Kidney (tissue), 14 donors: ENCODE data around the gene GRID1. TPM values are rescaled to one million over a fixed set of nuclear protein-coding genes. Genes with fewer than 3 reads are reported as not detected.

Source experiments
- DNase-seq, 5 donors: peaks; one replicate each; pipeline ENCODE4 v3.0.0-alpha.2; 2013 to 2020
- FAIRE-seq: peaks from 2 replicates; lab custom pipeline; 2012; peaks lifted over from hg19 to GRCh38; lab: Jason Lieb, UNC
- H3K27ac ChIP-seq, 2 donors: one replicate each; pipeline ENCODE4 v1.7.0; 2013; ENCODE audit warnings: low read depth in 2 of 2, low read length in 2 of 2, inconsistent platforms in 1 of 2
- H3K27me3 ChIP-seq: one replicate; pipeline ENCODE4 v1.7.1; 2013; ENCODE audit warnings: low read length, inconsistent platforms; ENCODE audit not compliant: control insufficient read depth, insufficient read depth
- H3K36me3 ChIP-seq, 3 donors: one replicate each; pipeline versions ENCODE4 v1.7.0 to v1.7.1; 2013; ENCODE audit warnings: low read length in 3 of 3, control low read depth in 1 of 3, inconsistent platforms in 1 of 3; ENCODE audit not compliant: insufficient read depth in 3 of 3, control insufficient read depth in 2 of 3
- H3K4me1 ChIP-seq, 3 donors: one replicate each; pipeline versions ENCODE4 v1.7.0 to v1.7.1; 2013; ENCODE audit warnings: low read length in 3 of 3, inconsistent platforms in 1 of 3, low read depth in 1 of 3; ENCODE audit not compliant: control insufficient read depth in 2 of 3, insufficient read depth in 2 of 3
- H3K4me3 ChIP-seq, 3 donors: one replicate each; pipeline versions ENCODE4 v1.7.0 to v1.8.1; 2013; ENCODE audit warnings: low read length in 3 of 3, control low read depth in 1 of 3, inconsistent platforms in 1 of 3
- H3K9ac ChIP-seq, 3 donors: one replicate each; pipeline versions ENCODE4 v1.7.0 to v1.7.1; 2013; ENCODE audit warnings: low read length in 3 of 3, control low read depth in 1 of 3, inconsistent platforms in 1 of 3
- H3K9me3 ChIP-seq, 3 donors: one replicate each; pipeline versions ENCODE4 v1.7.0 to v1.7.1; 2013; ENCODE audit warnings: low read length in 3 of 3, control low read depth in 1 of 3, inconsistent platforms in 1 of 3; ENCODE audit not compliant: control insufficient read depth in 2 of 3, insufficient read depth in 1 of 3
- intact Hi-C: fragments of 100-400 bp; cut with DNase I; formaldehyde crosslinking; loops from one replicate; pipeline ENCODE4 v1.11.1; 2022
- polyA plus RNA-seq: library from polyadenylated mRNA; stranded (reverse); fragments of 350-450 nt; fragmentation: Illumina TruSeq; extraction: RNeasy Lipid Tissue Mini Kit (QIAGEN cat#74804); gene quantifications from one replicate; pipeline ENCODE4 v1.2.3, GENCODE V29; 2014; ENCODE audit warnings: low read depth, low replicate concordance; ENCODE audit not compliant: insufficient read depth
- total RNA-seq: library from RNA; stranded (reverse); fragmentation: NEBNext Ultra II Directional; extraction: Animal tissue kit (Norgen Biotek cat#: 25700); gene quantifications from one replicate; pipeline ENCODE4 v1.2.1, GENCODE V29; 2021
- TF ChIP-seq, protein P1 (sequence below): IDR thresholded peaks from 3 replicates; pipeline ENCODE4 v1.5.1; 2012; ENCODE audit warnings: mild to moderate bottlenecking, moderate library complexity, borderline replicate concordance; ENCODE audit not compliant: insufficient read depth; ENCODE audit errors: extremely low read depth
- donor health status: control.
- donor health status: control.
- donor health status: control.
- donor health status: control.
- donor health status: control.
- donor health status: DM: yes; HTN: yes; CAD: no.
- donor health status: Normal renal cell carcinoma (clear cell type).

The GRID1 gene
- total and polyA plus RNA-seq, 2 donors from 2014 or later, result 0.37 to 1.4 TPM

DNA sequence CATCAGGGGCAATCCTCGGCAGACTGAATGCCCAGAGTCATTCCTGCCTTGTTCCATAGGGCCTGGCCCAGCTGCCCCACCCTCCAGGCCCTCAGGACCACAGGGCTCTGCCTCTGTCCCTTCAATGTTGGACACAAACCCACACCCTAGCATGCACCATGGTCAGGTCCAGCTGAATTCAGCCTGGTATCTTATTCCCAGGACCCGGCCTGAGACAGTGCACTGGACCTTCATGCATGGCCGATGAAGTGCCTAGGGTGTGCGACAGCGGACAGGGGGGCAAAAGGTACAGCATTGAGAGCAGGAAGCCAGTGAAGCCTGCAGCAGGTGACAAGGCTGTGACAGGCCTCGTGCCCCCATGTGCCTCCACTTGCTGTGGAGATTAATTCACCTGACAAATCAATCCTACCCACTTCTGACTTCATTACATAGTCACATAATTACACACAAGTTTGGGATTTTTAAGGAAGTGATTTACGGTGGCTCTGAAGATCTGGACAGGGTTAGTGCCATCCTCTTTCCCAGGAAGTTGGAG, 261.9 kb downstream of the GRID1 start:
- TF ChIP-seq, protein P1, sequence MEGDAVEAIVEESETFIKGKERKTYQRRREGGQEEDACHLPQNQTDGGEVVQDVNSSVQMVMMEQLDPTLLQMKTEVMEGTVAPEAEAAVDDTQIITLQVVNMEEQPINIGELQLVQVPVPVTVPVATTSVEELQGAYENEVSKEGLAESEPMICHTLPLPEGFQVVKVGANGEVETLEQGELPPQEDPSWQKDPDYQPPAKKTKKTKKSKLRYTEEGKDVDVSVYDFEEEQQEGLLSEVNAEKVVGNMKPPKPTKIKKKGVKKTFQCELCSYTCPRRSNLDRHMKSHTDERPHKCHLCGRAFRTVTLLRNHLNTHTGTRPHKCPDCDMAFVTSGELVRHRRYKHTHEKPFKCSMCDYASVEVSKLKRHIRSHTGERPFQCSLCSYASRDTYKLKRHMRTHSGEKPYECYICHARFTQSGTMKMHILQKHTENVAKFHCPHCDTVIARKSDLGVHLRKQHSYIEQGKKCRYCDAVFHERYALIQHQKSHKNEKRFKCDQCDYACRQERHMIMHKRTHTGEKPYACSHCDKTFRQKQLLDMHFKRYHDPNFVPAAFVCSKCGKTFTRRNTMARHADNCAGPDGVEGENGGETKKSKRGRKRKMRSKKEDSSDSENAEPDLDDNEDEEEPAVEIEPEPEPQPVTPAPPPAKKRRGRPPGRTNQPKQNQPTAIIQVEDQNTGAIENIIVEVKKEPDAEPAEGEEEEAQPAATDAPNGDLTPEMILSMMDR, result no peak
- H3K27me3 ChIP-seq, result no peaks in the 10 kb centered on the region
- FAIRE-seq, result no peak

DNA sequence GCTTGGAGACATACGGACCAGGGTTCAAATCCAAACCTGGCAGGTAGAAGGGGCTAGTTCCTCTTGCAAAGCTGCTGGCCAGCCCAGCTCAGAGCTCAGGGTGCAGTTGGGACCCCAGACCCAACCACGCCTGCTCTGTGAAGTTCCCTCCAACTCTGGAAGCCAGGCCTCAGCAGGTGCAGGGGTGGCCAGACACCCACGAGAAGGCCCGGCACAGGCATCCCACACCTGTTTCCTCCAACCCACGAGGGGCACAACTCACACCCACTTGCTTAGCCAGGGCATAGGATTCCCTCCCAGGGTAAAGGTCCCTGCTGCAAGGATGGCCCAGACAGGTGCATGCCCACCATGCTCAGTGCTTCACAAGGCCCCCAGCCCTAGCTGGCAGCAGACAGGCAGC, 262.4 kb downstream of the GRID1 start:
- H3K27me3 ChIP-seq, result no peaks in the 10 kb centered on the region
- DNase-seq (no peak), FAIRE-seq (no peak)
- intact Hi-C loops, result no loop called here
- H3K27ac ChIP-seq, result no peak overlapping the region
- H3K9ac ChIP-seq, result no peak overlapping the region
- no peak overlapping the region for H3K4me3 ChIP-seq
- no peaks in the 10 kb centered on the region for H3K9me3 ChIP-seq
- TF ChIP-seq, protein P1, result no peak
- H3K4me1 ChIP-seq, result no peaks in the 10 kb centered on the region
- H3K36me3 ChIP-seq, result no peaks in the 10 kb centered on the region

More for the DNA sequence above, 261.9 kb downstream of the GRID1 start:
- Histone ChIP-seq H3K4me1 (no peaks in the 10 kb centered on the region), H3K4me3 (no peak overlapping the region), H3K9me3 (no peaks in the 10 kb centered on the region), H3K36me3 (no peaks in the 10 kb centered on the region), H3K9ac (no peak overlapping the region), H3K27ac (no peak overlapping the region)
- DNase-seq, result peak in 2 of 5 donors; percentile 3 to 4
- intact Hi-C loops, result no loop called here

DNA sequence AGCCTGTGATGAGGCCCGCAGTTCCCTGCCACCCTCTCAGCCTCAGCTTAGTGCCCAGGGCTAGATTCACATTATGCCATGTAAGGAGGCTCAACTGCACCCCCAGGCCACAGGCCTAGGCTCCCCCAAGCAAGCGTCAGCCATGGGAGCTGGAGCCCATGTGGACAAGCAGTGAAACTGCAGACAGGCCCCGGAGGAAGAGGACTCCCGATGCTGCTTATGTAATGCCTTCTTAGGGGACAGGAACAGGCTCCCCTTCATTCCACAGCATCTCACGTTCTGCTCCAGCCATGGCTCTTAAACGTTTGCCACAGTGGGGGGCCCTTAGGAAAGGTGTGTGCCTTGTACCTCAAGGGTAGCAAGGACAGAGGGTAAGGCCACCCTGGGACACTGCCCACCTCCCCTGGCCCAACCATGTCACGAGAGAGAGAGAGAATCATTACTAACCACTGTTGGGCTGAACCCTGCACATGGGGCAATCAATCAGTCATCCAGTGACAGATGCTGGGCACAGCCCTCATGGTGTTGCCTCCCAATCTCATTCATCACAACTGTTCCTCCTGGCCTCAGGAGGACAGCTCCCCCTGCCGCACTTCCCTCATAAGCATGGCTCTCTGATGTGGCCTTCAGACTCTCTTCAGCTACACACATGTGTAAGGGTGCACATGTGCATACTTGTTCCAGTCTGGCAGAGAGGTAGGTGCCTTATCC, 263.0 kb downstream of the GRID1 start:
- H3K9me3 ChIP-seq, result no peaks in the 10 kb centered on the region
- no peaks in the 10 kb centered on the region for H3K4me1 ChIP-seq
- intact Hi-C loops, result no loop called here
- H3K9ac ChIP-seq, result no peak overlapping the region
- H3K27me3 ChIP-seq, result no peaks in the 10 kb centered on the region
- FAIRE-seq (no peak), DNase-seq (peak in 2 of 5 donors; percentile 24 to 43)
- H3K27ac ChIP-seq, result no peak overlapping the region
- TF ChIP-seq, protein P1, result no peak
- H3K4me3 ChIP-seq, result no peak overlapping the region
- H3K36me3 ChIP-seq, result no peaks in the 10 kb centered on the region
